Measurements from ENCODE around the gene FAM186B. TPM values are rescaled to one million over a fixed set of nuclear protein-coding genes. Genes with fewer than 3 reads are reported as not detected.

The FAM186B gene
- total and polyA plus RNA-seq, 7 experiments from 2014 or later, result 0.13 to 1.1 (median 0.31) TPM

DNA sequence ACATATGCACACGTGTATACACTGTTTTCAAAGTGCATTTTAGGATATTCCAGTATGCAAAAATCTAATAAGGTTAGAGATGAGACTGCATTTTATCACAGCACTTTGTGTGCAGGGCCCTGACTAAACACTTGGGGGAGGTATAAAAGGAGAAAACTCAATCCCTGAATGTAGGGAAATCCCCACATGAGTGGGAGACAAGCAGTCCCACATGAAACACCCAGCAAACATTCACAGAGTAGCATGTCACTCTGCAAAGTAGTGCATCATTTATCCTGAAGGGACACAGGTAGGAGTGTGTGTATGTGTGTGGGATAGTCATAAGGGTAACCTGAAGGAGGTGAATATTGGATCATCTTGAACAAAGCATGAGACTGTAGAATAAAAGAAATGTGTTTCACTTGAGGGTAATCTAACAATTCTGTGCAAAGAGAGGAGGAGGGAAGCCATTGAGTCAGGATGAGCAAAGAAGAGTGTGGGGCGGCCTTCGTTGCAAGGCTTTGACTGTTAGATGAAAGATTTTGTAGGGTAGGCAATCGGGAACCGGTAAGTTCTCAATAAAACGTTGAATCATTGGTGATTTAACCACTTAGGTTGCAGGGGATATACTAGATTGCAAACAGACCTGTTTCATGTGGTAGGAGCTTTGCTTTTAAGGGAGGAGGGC is 20.9 kb upstream of the FAM186B start:
- H3K27me3 ChIP-seq (ENCODE audit: control insufficient read depth in 2 of 2, insufficient read depth in 2 of 2, low read length in 2 of 2), result no peaks in the 10 kb centered on the region
- H3K36me3 ChIP-seq (ENCODE audit: control insufficient read depth in 2 of 3, insufficient read depth in 3 of 3, low read length in 3 of 3), result no peaks in the 10 kb centered on the region
- no peaks in the 10 kb centered on the region for H3K9me3 ChIP-seq (ENCODE audit: control insufficient read depth in 2 of 3, low read length in 3 of 3)
- DNase-seq (peak in 5 of 9 donors; percentile 21 to 39 (median 26)), ATAC-seq (peak; percentile 10)
- Mint-ChIP-seq H3K4me1 (peaks cover 12 to 23% (median 19%) of the 10 kb centered on the region in 7 donors), H3K27ac (no peak overlapping the region), H3K36me3 (no peaks in the 10 kb centered on the region), H3K27me3 (peaks cover 0 to 4% (median 0%) of the 10 kb centered on the region in 5 donors), H3K9me3 (peaks cover 0 to 2% (median 0%) of the 10 kb centered on the region in 11 donors), H3K4me3 (no peak overlapping the region)
- peaks cover 6 to 18% of the 10 kb centered on the region in 2 donors for H3K4me1 ChIP-seq (ENCODE audit: control insufficient read depth in 2 of 2, insufficient read depth in 2 of 2, low read length in 2 of 2)
- ChIA-PET POLR2A (interaction anchor here (1.4 kb wide), 1 partner anchor 32 kb away, joined by 3 read pairs; no protein-coding TSS in a partner anchor), CTCF (interaction anchor here (0.8 to 5.0 kb wide), 3 partner anchors 11 to 84 kb away, joined by 3 to 29 read pairs (median 4); no protein-coding TSS in a partner anchor)
- intact Hi-C loops (cut with micrococcal nuclease), result loop anchor here in 1 of 2 donors (10.0 kb wide), 1 partner anchor 458 kb away; the partner anchor contains the start of gene SMARCD1
- H3K27ac ChIP-seq (ENCODE audit: low read depth, low read length), result no peak overlapping the region
- no peak overlapping the region for H3K4me3 ChIP-seq (ENCODE audit: low read length)

- peaks cover 17 to 29% (median 23%) of the 10 kb centered on the region in 7 donors for H3K4me1 Mint-ChIP-seq
- no peak overlapping the region for H3K27ac ChIP-seq (ENCODE audit: low read depth, low read length)
- H3K4me3 ChIP-seq (ENCODE audit: low read length), result no peak overlapping the region
- peaks cover 6 to 22% of the 10 kb centered on the region in 2 donors for H3K4me1 ChIP-seq (ENCODE audit: control insufficient read depth in 2 of 2, insufficient read depth in 2 of 2, low read length in 2 of 2)
- H3K9me3 Mint-ChIP-seq, result peaks cover 0 to 2% (median 0%) of the 10 kb centered on the region in 11 donors
- ATAC-seq (no peak), DNase-seq (peak in 1 of 9 donors; percentile 7)
- intact Hi-C loops (cut with micrococcal nuclease), result loop anchor here (5.0 to 10.0 kb wide), 3 partner anchors 88 to 460 kb away; partner anchors contain the start of genes KCNH3 (in 1 of the 2), SMARCD1 (in 1 of the 2) and SPATS2 (in 1 of the 2)
- H3K4me3 Mint-ChIP-seq, result peak overlapping the region in 7 of 10 donors; percentile 5 to 72 (median 61)
- no peaks in the 10 kb centered on the region for H3K27me3 ChIP-seq (ENCODE audit: control insufficient read depth in 2 of 2, insufficient read depth in 2 of 2, low read length in 2 of 2)
- H3K27me3 Mint-ChIP-seq, result peaks cover 0 to 16% (median 0%) of the 10 kb centered on the region in 5 donors
- CTCF ChIA-PET, result interaction anchor here (0.6 to 5.0 kb wide), 6 partner anchors 12 to 976 kb away, joined by 3 to 29 read pairs (median 4); no protein-coding TSS in a partner anchor
- no peaks in the 10 kb centered on the region for H3K36me3 Mint-ChIP-seq
- peak overlapping the region in 5 of 9 donors; percentile 15 to 89 (median 51) for H3K27ac Mint-ChIP-seq
- no peaks in the 10 kb centered on the region for H3K9me3 ChIP-seq (ENCODE audit: control insufficient read depth in 2 of 3, low read length in 3 of 3)
- H3K36me3 ChIP-seq (ENCODE audit: control insufficient read depth in 2 of 3, insufficient read depth in 3 of 3, low read length in 3 of 3), result no peaks in the 10 kb centered on the region
- POLR2A ChIA-PET, result interaction anchor here (1.0 to 1.4 kb wide), 2 partner anchors 33 to 116 kb away, joined by 3 read pairs; partner anchors contain the start of gene TMBIM6
Observed at GRCh38 chr12:49624921-49625577, 19.6 kb upstream of the FAM186B start.

DNA sequence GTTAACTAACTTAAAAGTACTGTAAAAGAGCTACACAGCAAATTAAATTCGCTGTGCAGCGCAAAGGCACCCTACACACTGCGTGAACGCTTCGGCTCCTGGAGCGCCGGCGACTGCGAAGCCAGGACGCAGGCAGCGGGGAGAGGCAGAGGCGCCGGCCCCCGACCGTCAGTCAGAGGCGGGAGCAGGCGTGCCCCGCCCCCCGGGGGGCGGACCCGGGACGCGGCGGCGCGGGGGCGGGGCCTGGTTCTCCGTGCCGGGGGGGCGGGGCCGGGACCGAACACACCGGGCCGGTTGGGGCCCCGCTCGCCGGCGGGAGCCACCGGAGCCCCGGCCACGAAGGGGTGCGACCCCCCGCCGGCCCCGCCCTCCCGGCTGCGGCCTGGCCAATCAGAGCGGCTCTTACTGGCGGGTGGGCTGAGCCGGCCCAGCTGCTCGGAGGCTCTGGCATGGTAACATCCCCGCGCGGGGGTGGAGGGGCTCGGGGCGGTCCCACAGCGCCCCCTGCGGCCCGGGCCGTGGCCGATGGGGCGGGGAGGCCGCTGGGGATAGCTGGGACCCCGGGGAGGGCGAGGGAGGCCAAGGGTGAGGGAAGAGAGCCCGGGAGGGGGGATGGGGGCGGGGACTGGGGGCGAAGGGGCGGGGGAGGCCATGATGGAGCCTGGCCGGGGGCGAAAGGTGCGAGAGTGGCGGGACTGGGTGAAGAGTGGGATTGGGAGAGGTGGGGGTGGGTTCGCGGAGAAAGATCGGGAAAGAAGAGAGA is 17.9 kb upstream of the FAM186B start, which contains the start of gene PRPF40B:
Gene PRPF40B, plus strand, starts transcription at position 420 of the 763 bp plus-strand sequence. Its CDS starts 30 bp downstream, at position 450.
- ATAC-seq (peak; percentile 89), DNase-seq (peak; percentile 82 to 92 (median 89))
- peak within 1 kb of the TSS; percentile 81 to 95 (median 91) for H3K27ac Mint-ChIP-seq
- peaks cover 19 to 29% (median 23%) of the 10 kb centered on the region in 7 donors for H3K4me1 Mint-ChIP-seq
- peak within 1 kb of the TSS; percentile 42 for H3K4me3 ChIP-seq (ENCODE audit: low read length)
- no peaks in the 10 kb centered on the region for H3K36me3 Mint-ChIP-seq
- peaks cover 6 to 22% of the 10 kb centered on the region in 2 donors for H3K4me1 ChIP-seq (ENCODE audit: control insufficient read depth in 2 of 2, insufficient read depth in 2 of 2, low read length in 2 of 2)
- intact Hi-C loops (cut with micrococcal nuclease), result loop anchor here (1.0 to 10.0 kb wide), 16 partner anchors 21 to 461 kb away; partner anchors contain the start of genes FMNL3 (in 2 of the 2), KCNH3 (in 2 of the 2), MCRS1 (in 2 of the 2) and NCKAP5L (in 2 of the 2)
- no peaks in the 10 kb centered on the region for H3K36me3 ChIP-seq (ENCODE audit: control insufficient read depth in 2 of 3, insufficient read depth in 3 of 3, low read length in 3 of 3)
- H3K27me3 ChIP-seq (ENCODE audit: control insufficient read depth in 2 of 2, insufficient read depth in 2 of 2, low read length in 2 of 2), result no peaks in the 10 kb centered on the region
- POLR2A ChIA-PET, result interaction anchor here (0.6 to 1.5 kb wide), 14 partner anchors 9 to 488 kb away, joined by 3 to 9 read pairs (median 4); partner anchors contain the start of genes KCNH3 and TMBIM6
- H3K27me3 Mint-ChIP-seq, result peaks cover 0 to 32% (median 0%) of the 10 kb centered on the region in 5 donors
- no peaks in the 10 kb centered on the region for H3K9me3 ChIP-seq (ENCODE audit: control insufficient read depth in 2 of 3, low read length in 3 of 3)
- H3K27ac ChIP-seq (ENCODE audit: low read depth, low read length), result peak within 1 kb of the TSS; percentile 66
- peak within 1 kb of the TSS; percentile 86 to 96 (median 91) for H3K4me3 Mint-ChIP-seq
- peaks cover 0 to 2% (median 0%) of the 10 kb centered on the region in 11 donors for H3K9me3 Mint-ChIP-seq
- CTCF ChIA-PET, result interaction anchor here (0.6 to 5.0 kb wide), 10 partner anchors 14 to 257 kb away, joined by 3 to 29 read pairs (median 4); partner anchors contain the start of genes KCNH3 and TMBIM6

DNA sequence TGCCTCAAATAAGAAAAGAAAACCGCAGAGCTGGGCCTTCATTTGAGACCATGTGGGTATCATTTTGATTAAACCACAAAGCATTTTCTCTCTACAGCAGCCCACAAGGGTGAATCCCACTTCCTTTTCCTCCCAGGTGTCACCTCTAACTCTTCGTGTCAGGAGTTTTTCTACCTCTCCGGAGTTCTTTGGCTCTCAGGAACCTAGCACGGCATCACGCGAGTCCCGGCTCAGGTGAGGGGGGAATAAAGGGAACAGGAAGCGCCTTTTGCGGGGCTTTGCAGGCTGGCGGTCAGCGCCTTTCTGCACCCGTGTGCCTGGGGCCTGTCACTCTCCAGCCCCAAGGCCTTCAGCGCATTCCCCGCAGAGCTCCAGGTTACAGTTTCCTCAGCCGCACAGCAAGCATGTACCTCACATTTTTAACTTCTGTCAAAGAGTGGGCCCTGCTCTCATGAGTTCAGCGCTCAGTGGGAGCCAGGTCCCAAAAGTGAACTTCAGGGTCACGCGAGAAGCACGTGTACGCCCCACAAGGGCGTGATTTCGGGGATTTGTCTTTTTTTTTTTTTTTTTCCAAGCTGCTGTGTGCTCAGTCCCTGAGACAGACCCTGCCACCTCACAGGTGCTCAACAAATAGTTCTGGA is 17.2 kb upstream of the FAM186B start:
- POLR2A ChIA-PET, result interaction anchor here (0.6 to 1.6 kb wide), 17 partner anchors 8 to 489 kb away, joined by 3 to 9 read pairs (median 4); partner anchors contain the start of genes KCNH3, MCRS1 and TMBIM6
- CTCF ChIA-PET, result interaction anchor here (0.6 to 5.0 kb wide), 10 partner anchors 15 to 257 kb away, joined by 3 to 29 read pairs (median 4); partner anchors contain the start of genes KCNH3 and TMBIM6
- H3K4me1 Mint-ChIP-seq, result peaks cover 19 to 29% (median 24%) of the 10 kb centered on the region in 7 donors
- peak overlapping the region; percentile 81 to 95 (median 91) for H3K27ac Mint-ChIP-seq
- peak overlapping the region; percentile 86 to 96 (median 91) for H3K4me3 Mint-ChIP-seq
- intact Hi-C loops (cut with micrococcal nuclease), result loop anchor here (1.0 to 10.0 kb wide), 17 partner anchors 22 to 462 kb away; partner anchors contain the start of genes FMNL3 (in 2 of the 2), KCNH3 (in 2 of the 2), MCRS1 (in 2 of the 2) and NCKAP5L (in 2 of the 2)
- ATAC-seq (peak; percentile 37), DNase-seq (peak in 8 of 9 donors; percentile 45 to 59 (median 53))
- H3K36me3 Mint-ChIP-seq, result no peaks in the 10 kb centered on the region
- Histone ChIP-seq H3K9me3 (ENCODE audit: control insufficient read depth in 2 of 3, low read length in 3 of 3) (no peaks in the 10 kb centered on the region), H3K36me3 (ENCODE audit: control insufficient read depth in 2 of 3, insufficient read depth in 3 of 3, low read length in 3 of 3) (no peaks in the 10 kb centered on the region), H3K27me3 (ENCODE audit: control insufficient read depth in 2 of 2, insufficient read depth in 2 of 2, low read length in 2 of 2) (no peaks in the 10 kb centered on the region), H3K4me1 (ENCODE audit: control insufficient read depth in 2 of 2, insufficient read depth in 2 of 2, low read length in 2 of 2) (peaks cover 6 to 22% of the 10 kb centered on the region in 2 donors), H3K4me3 (ENCODE audit: low read length) (peak overlapping the region; percentile 42), H3K27ac (ENCODE audit: low read depth, low read length) (peak overlapping the region; percentile 66)
- H3K9me3 Mint-ChIP-seq, result peaks cover 0 to 2% (median 0%) of the 10 kb centered on the region in 11 donors
- peaks cover 0 to 38% (median 0%) of the 10 kb centered on the region in 5 donors for H3K27me3 Mint-ChIP-seq

Data from naive thymus-derived CD4-positive, alpha-beta T cell (primary cell).